Common myeloid progenitor, CD34-positive (primary cell): ENCODE data around the gene TCP11.

Experiments used
- CTCF ChIA-PET: fragments of 350-600 bp; sonication (Branson Sonifier 250); formaldehyde crosslinking; loops from one replicate; lab custom pipeline; 2021; ENCODE audit warnings: antibody characterized with exemption; lab: Charles Lee
- POLR2A ChIA-PET: fragments of 350-600 bp; sonication (Branson Sonifier 250); formaldehyde crosslinking; loops from one replicate; lab custom pipeline; 2021; ENCODE audit warnings: antibody characterized with exemption; lab: Charles Lee
- DNase-seq, 3 donors: peaks; one replicate each; pipeline versions ENCODE4 v3.0.0 to v3.0.0-alpha.2; 2013
- H3K27ac ChIP-seq, 2 experiments: 1 replicate in 1 of 2; 2 replicates in 1 of 2; pipeline ENCODE4 v1.7.0; 2013; ENCODE audit warnings: inconsistent platforms in 2 of 2, low read length in 2 of 2, mild to moderate bottlenecking in 2 of 2, low read depth in 1 of 2, moderate library complexity in 1 of 2; ENCODE audit not compliant: severe bottlenecking in 2 of 2, insufficient read depth in 1 of 2, poor library complexity in 1 of 2
- H3K27me3 ChIP-seq, 5 experiments: replicated peaks in 2 of 5; 1 replicate in 3 of 5; 2 replicates in 2 of 5; pipeline versions ENCODE4 v1.6.1 to v1.7.0; 2013; ENCODE audit warnings: low read length in 4 of 5, mild to moderate bottlenecking in 2 of 5, moderate library complexity in 2 of 5, inconsistent platforms in 1 of 5; ENCODE audit not compliant: insufficient read depth in 5 of 5, control insufficient read depth in 4 of 5
- H3K36me3 ChIP-seq, 4 experiments: 1 replicate in 2 of 4; 2 replicates in 2 of 4; pipeline versions ENCODE4 v1.6.1 to v1.7.0; 2013; ENCODE audit warnings: low read length in 3 of 4, control low read depth in 1 of 4, mild to moderate bottlenecking in 1 of 4; ENCODE audit not compliant: control insufficient read depth in 4 of 4, insufficient read depth in 4 of 4
- H3K4me1 ChIP-seq, 4 experiments: 1 replicate in 3 of 4; 2 replicates in 1 of 4; pipeline versions ENCODE4 v1.6.1 to v1.7.1; 2013; ENCODE audit warnings: low read length in 3 of 4, mild to moderate bottlenecking in 3 of 4, control low read depth in 1 of 4, inconsistent platforms in 1 of 4, moderate library complexity in 1 of 4; ENCODE audit not compliant: control insufficient read depth in 4 of 4, insufficient read depth in 4 of 4; ENCODE audit errors: control extremely low read depth in 1 of 4
- H3K4me3 ChIP-seq, 7 experiments: 1 replicate in 4 of 7; 2 replicates in 3 of 7; pipeline versions ENCODE4 v1.5.1 to v1.7.0; 2013; ENCODE audit warnings: mild to moderate bottlenecking in 7 of 7, low read length in 6 of 7, moderate library complexity in 6 of 7, inconsistent platforms in 2 of 7, low read depth in 2 of 7, control low read depth in 1 of 7; ENCODE audit not compliant: insufficient read depth in 4 of 7, control insufficient read depth in 1 of 7; ENCODE audit errors: extremely low read depth in 1 of 7
- H3K9me3 ChIP-seq, 5 experiments: 1 replicate in 4 of 5; 2 replicates in 1 of 5; pipeline versions ENCODE4 v1.6.1 to v1.7.1; 2013; ENCODE audit warnings: low read length in 4 of 5, mild to moderate bottlenecking in 2 of 5, inconsistent platforms in 1 of 5, low read depth in 1 of 5, moderate library complexity in 1 of 5; ENCODE audit not compliant: control insufficient read depth in 4 of 5, insufficient read depth in 2 of 5; ENCODE audit errors: control extremely low read depth in 1 of 5
- WGBS: methylation state at CpG from one replicate; pipeline ENCODE4 v1.1.5; 2013; ENCODE audit not compliant: insufficient coverage; 5-methylcytosine and 5-hydroxymethylcytosine counted together

TCP11 gene

GRCh38 chr6:35166520-35166919 is 25.4 kb upstream of the TCP11 start:
- WGBS, result 96% methylated on average over 5 of the region's 5 CpGs
- Histone ChIP-seq H3K36me3 (no peaks in the 10 kb centered on the region), H3K27me3 (peaks cover 0 to 7% (median 2%) of the 10 kb centered on the region in 5 experiments), H3K4me3 (no peak overlapping the region), H3K4me1 (no peaks in the 10 kb centered on the region), H3K27ac (no peak overlapping the region), H3K9me3 (peaks cover 0 to 8% (median 0%) of the 10 kb centered on the region in 5 experiments)
- ChIA-PET CTCF (no interaction called here), POLR2A (no interaction called here)
- no peak for DNase-seq

GRCh38 chr6:35166116-35166515 is 25.0 kb upstream of the TCP11 start:
- peaks cover 0 to 7% (median 2%) of the 10 kb centered on the region in 5 experiments for H3K27me3 ChIP-seq
- DNase-seq, result no peak
- H3K4me1 ChIP-seq, result no peaks in the 10 kb centered on the region
- H3K4me3 ChIP-seq, result no peak overlapping the region
- ChIA-PET CTCF (no interaction called here), POLR2A (no interaction called here)
- no peak overlapping the region for H3K27ac ChIP-seq
- H3K9me3 ChIP-seq, result peaks cover 0 to 8% (median 0%) of the 10 kb centered on the region in 5 experiments
- WGBS, result 83% methylated on average over 1 of the region's 2 CpGs
- no peaks in the 10 kb centered on the region for H3K36me3 ChIP-seq

GRCh38 chr6:35165630-35166071 is 24.5 kb upstream of the TCP11 start:
- H3K36me3 ChIP-seq, result no peaks in the 10 kb centered on the region
- H3K27me3 ChIP-seq, result peaks cover 0 to 7% (median 2%) of the 10 kb centered on the region in 5 experiments
- ChIA-PET CTCF (interaction anchor here (0.8 to 1.1 kb wide), 3 partner anchors 26 to 114 kb away, joined by 3 read pairs; no protein-coding TSS in a partner anchor), POLR2A (no interaction called here)
- DNase-seq, result no peak
- H3K9me3 ChIP-seq, result peaks cover 0 to 8% (median 0%) of the 10 kb centered on the region in 5 experiments
- H3K27ac ChIP-seq, result no peak overlapping the region
- 93% methylated on average over 2 of the region's 2 CpGs for WGBS
- H3K4me1 ChIP-seq, result no peaks in the 10 kb centered on the region
- no peak overlapping the region for H3K4me3 ChIP-seq

GRCh38 chr6:35164868-35165267 is 23.7 kb upstream of the TCP11 start:
- no peak for DNase-seq
- Histone ChIP-seq H3K27ac (no peak overlapping the region), H3K4me3 (no peak overlapping the region), H3K36me3 (no peaks in the 10 kb centered on the region), H3K4me1 (no peaks in the 10 kb centered on the region), H3K9me3 (peaks cover 0 to 8% (median 0%) of the 10 kb centered on the region in 5 experiments), H3K27me3 (peaks cover 0 to 7% (median 2%) of the 10 kb centered on the region in 5 experiments)
- ChIA-PET CTCF (interaction anchor here (0.8 to 1.1 kb wide), 3 partner anchors 25 to 115 kb away, joined by 3 read pairs; no protein-coding TSS in a partner anchor), POLR2A (no interaction called here)
- 96% methylated on average over 3 of the region's 4 CpGs for WGBS

GRCh38 chr6:35164277-35164676 is 23.1 kb upstream of the TCP11 start:
- ChIA-PET POLR2A (no interaction called here), CTCF (interaction anchor here (0.6 kb wide), 1 partner anchor 63 kb away, joined by 3 read pairs; no protein-coding TSS in a partner anchor)
- no peak for DNase-seq
- Histone ChIP-seq H3K36me3 (no peaks in the 10 kb centered on the region), H3K27me3 (peaks cover 0 to 7% (median 2%) of the 10 kb centered on the region in 5 experiments), H3K9me3 (peaks cover 0 to 4% (median 0%) of the 10 kb centered on the region in 5 experiments), H3K4me1 (no peaks in the 10 kb centered on the region), H3K4me3 (no peak overlapping the region), H3K27ac (no peak overlapping the region)
- 97% methylated on average over 6 of the region's 6 CpGs for WGBS

GRCh38 chr6:35163836-35164235 is 22.7 kb upstream of the TCP11 start:
- Histone ChIP-seq H3K4me3 (no peak overlapping the region), H3K4me1 (no peaks in the 10 kb centered on the region), H3K27ac (no peak overlapping the region), H3K36me3 (no peaks in the 10 kb centered on the region), H3K9me3 (peaks cover 0 to 4% (median 0%) of the 10 kb centered on the region in 5 experiments), H3K27me3 (peaks cover 0 to 7% (median 2%) of the 10 kb centered on the region in 5 experiments)
- DNase-seq, result no peak
- 77% methylated on average over 3 of the region's 7 CpGs for WGBS
- CTCF ChIA-PET, result interaction anchor here (0.6 kb wide), 1 partner anchor 63 kb away, joined by 3 read pairs; no protein-coding TSS in a partner anchor
- POLR2A ChIA-PET, result no interaction called here

GRCh38 chr6:35161776-35162607 is 20.9 kb upstream of the TCP11 start:
- no peak overlapping the region for H3K4me3 ChIP-seq
- peaks cover 0 to 5% (median 2%) of the 10 kb centered on the region in 5 experiments for H3K27me3 ChIP-seq
- H3K27ac ChIP-seq, result no peak overlapping the region
- H3K36me3 ChIP-seq, result no peaks in the 10 kb centered on the region
- no peaks in the 10 kb centered on the region for H3K4me1 ChIP-seq
- ChIA-PET POLR2A (no interaction called here), CTCF (interaction anchor here (0.9 to 4.1 kb wide), 5 partner anchors 11 to 175 kb away, joined by 3 to 19 read pairs (median 3); no protein-coding TSS in a partner anchor)
- WGBS, result 100% methylated on average over 4 of the region's 5 CpGs
- H3K9me3 ChIP-seq, result peaks cover 0 to 4% (median 0%) of the 10 kb centered on the region in 5 experiments
- no peak for DNase-seq
